Pancreas (tissue), 10 donors: ENCODE measurements around the gene ACBD7. TPM values are rescaled to one million over a fixed set of nuclear protein-coding genes. Genes with fewer than 3 reads are reported as not detected.

Source experiments
- ATAC-seq, 4 donors: fragments of 200-7000 bp; cut with Tn5 transposase; one replicate each; pipeline versions ENCODE4 v1.8.0 to v1.9.1; 2020; ENCODE audit warnings: mild to moderate bottlenecking in 4 of 4, moderate library complexity in 4 of 4
- DNase-seq, 6 donors: peaks; one replicate each; pipeline ENCODE4 v3.0.0-alpha.2; 2020
- FAIRE-seq: peaks from 2 replicates; lab custom pipeline; 2012; peaks lifted over from hg19 to GRCh38; lab: Jason Lieb, UNC
- H3K27ac ChIP-seq, 4 donors: fragments of 200-600 bp; sonication (generic); 1 replicate in 3 of 4; 2 replicates in 1 of 4; pipeline versions ENCODE4 v1.5.0 to v1.8.0; 2020
- H3K27me3 ChIP-seq, 4 donors: fragments of 200-600 bp; one replicate each; pipeline ENCODE4 v1.8.0; 2021
- H3K36me3 ChIP-seq, 3 donors: fragments of 200-600 bp; sonication (generic) in 1 of 3; one replicate each; pipeline versions ENCODE4 v1.5.0 to v1.8.0; 2020 to 2021
- H3K4me1 ChIP-seq, 3 donors: fragments of 200-600 bp; one replicate each; pipeline ENCODE4 v1.8.0; 2021
- H3K4me3 ChIP-seq, 4 donors: fragments of 200-600 bp; sonication (generic) in 2 of 4; one replicate each; pipeline versions ENCODE4 v1.5.0 to v1.8.0; 2020 to 2021
- H3K9me3 ChIP-seq, 4 donors: fragments of 200-600 bp; one replicate each; pipeline ENCODE4 v1.8.0; 2021
- CTCF ChIP-seq, 4 donors: fragments of 200-600 bp; sonication (generic) in 3 of 4; IDR thresholded peaks; one replicate each; pipeline versions ENCODE4 v1.5.0 to v1.8.0; 2021; ENCODE audit warnings: antibody characterized with exemption in 4 of 4
- WGBS, 2 donors: extraction: QIAGEN DNeasy Blood & Tissue Kit; methylation state at CpG; one replicate each; pipeline ENCODE4 v1.1.7; 2013; 5-methylcytosine and 5-hydroxymethylcytosine counted together
- intact Hi-C, 3 donors: fragments of 100-400 bp; cut with DNase I; formaldehyde crosslinking; loops; one replicate each; pipeline versions ENCODE4 v1.11.1 to v1.14.2; 2022
- polyA plus RNA-seq, 2 donors: library from polyadenylated mRNA; stranded (reverse); fragments of 200-250 nt; gene quantifications; one replicate each; pipeline ENCODE4 v1.2.3, GENCODE V29; 2013
- total RNA-seq, 6 donors: library from RNA; stranded (reverse); fragmentation: NEBNext Ultra II Directional in 4 of 6; extraction: Animal tissue kit (Norgen Biotek cat#: 25700) in 4 of 6; gene quantifications; one replicate each; pipeline versions ENCODE4 v1.2.1 to v1.2.4, GENCODE V29; 2021 to 2023
- donor health status: healthy with polysubstance abuse.
- donor health status: DM: no; HTN: no; CAD: no; lungs with moderate emphysema.
- donor health status: DM: no; HTN: no; CAD: no.
- donor health status: control.
- donor health status: control.
- donor health status: Bipolar disorder and iron deficiency.
- donor health status: DM: yes; HTN: yes; CAD: no.
- donor health status: DM: no; HTN: no; CAD: no.
- donor health status: DM: no; HTN: no; CAD: no.
- donor health status: DM: yes; HTN: yes; CAD: no.

ACBD7 gene
- total and polyA plus RNA-seq, 8 donors, result 0.07 to 0.59 (median 0.29) TPM; not detected in 3

GRCh38 chr10:15027741-15028140 lies 60.8 kb downstream of the ACBD7 start:
- H3K27me3 ChIP-seq, result no peaks in the 10 kb centered on the region
- no peaks in the 10 kb centered on the region for H3K4me1 ChIP-seq
- no peak for DNase-seq
- no peaks in the 10 kb centered on the region for H3K9me3 ChIP-seq
- no peak for ATAC-seq
- H3K36me3 ChIP-seq, result no peaks in the 10 kb centered on the region
- no peak overlapping the region for H3K4me3 ChIP-seq
- WGBS, 2 donors, result 83 to 93% methylated on average over 3 of the region's 3 CpGs
- no peak for TF ChIP-seq CTCF (IDR thresholded peaks at IDR 0.05)
- no peak for FAIRE-seq
- no peak overlapping the region for H3K27ac ChIP-seq
- intact Hi-C loops, result no loop called here

Other genes starting within 250 kb of the ACBD7 start
- 1 to 10 TPM; 2.2 to 5.9 (median 4.0) TPM for gene SUV39H2, start 209.9 kb downstream of the ACBD7 start, total RNA-seq
- 1 to 10 TPM; 1.1 to 2.1 TPM for gene SUV39H2, start 209.9 kb downstream of the ACBD7 start, polyA plus RNA-seq
- 1 to 10 TPM; 3.0 to 7.0 (median 3.5) TPM for gene DCLRE1C, start 134.7 kb downstream of the ACBD7 start, total RNA-seq
- 1 to 10 TPM; 1.8 to 2.3 TPM for gene DCLRE1C, start 134.7 kb downstream of the ACBD7 start, polyA plus RNA-seq
- under 1 TPM in 1 of 6 donors, not detected in 5; 0.44 TPM for gene MEIG1, start 129.4 kb downstream of the ACBD7 start, total RNA-seq
- gene MEIG1, start 129.4 kb downstream of the ACBD7 start, polyA plus RNA-seq, result 1 to 10 TPM in 1 of 2 donors, not detected in 1; 1.5 TPM
- not detected for gene OLAH, start 44.8 kb downstream of the ACBD7 start, total RNA-seq
- not detected for gene OLAH, start 44.8 kb downstream of the ACBD7 start, polyA plus RNA-seq
- 1 to 10 TPM; 4.0 to 8.5 (median 6.5) TPM for gene RPP38, start 8.6 kb upstream of the ACBD7 start, total RNA-seq
- gene RPP38, start 8.6 kb upstream of the ACBD7 start, polyA plus RNA-seq, result 10 to 100 TPM in 1 of 2 donors, 1 to 10 TPM in 1; 9.2 to 14.9 TPM
- gene NMT2, start 79.9 kb upstream of the ACBD7 start, total RNA-seq, result 10 to 100 TPM in 1 of 6 donors, 1 to 10 TPM in 5; 4.7 to 13.9 (median 7.3) TPM
- 1 to 10 TPM; 5.9 to 6.0 TPM for gene NMT2, start 79.9 kb upstream of the ACBD7 start, polyA plus RNA-seq